ENCODE measurements around the gene SERPINE1. TPM values are rescaled to one million over a fixed set of nuclear protein-coding genes. Genes with fewer than 3 reads are reported as not detected.

SERPINE1 gene
- total RNA-seq, 4 donors from 2014 or later: 1.1 to 4.8 (median 3.1) TPM

DNA sequence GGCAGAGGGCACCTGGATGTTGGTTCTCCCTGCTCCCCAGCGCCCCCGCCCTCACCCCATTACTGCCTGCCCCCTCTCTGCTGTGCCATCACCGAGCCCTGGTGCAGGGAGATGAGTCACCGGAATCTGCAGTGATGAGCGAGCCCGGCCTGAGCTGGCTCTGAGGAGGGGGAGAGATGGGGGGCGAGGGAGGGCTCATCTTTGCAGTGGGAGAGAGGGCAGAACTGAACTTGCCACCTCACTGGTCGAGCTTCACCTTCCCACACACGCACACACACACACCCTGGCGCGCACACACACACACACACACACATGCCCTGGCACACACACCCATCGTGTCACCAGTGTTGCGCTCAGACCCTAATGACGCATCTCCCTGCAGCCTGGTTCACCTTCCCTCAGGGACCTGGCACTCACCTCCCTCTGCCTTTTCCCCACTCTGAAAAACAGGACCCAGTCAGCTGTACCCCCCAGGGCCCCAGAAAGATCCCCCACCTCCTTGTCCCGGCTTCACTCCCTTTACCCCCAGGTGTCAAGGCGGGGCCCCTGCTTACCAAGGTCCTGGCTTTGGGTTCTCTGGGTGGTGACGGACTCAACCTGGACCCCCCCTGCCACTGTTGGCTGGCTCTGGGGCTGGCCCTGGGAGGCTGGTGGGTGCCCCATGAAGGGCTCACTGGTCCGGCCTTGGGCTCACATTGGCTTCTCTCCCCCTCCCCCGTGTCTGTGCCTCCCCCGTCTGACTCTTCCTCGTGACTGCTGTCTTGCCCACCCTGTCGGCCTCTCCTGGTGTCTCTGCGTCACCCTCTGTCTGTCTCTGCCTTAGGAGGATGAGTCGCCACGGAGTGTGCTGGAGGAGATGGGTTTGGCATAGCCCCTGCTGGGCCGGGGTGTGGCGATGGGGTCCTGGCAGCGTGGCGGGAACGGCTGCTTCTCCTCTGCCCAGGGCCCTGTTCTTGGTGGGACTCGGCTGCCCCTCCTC is 33.1 kb downstream of the SERPINE1 start:
- Histone ChIP-seq H3K4me1 (peaks cover 31 to 45% (median 32%) of the 10 kb centered on the region in 3 donors), H3K4me3 (no peak overlapping the region), H3K27me3 (peaks cover 0 to 51% (median 14%) of the 10 kb centered on the region in 4 donors), H3K9me3 (no peaks in the 10 kb centered on the region), H3K27ac (no peak overlapping the region), H3K36me3 (peaks cover 7 to 52% (median 12%) of the 10 kb centered on the region in 3 donors)
- intact Hi-C loops (cut with DNase I): no loop called here
- no peak for TF ChIP-seq POLR2A (IDR thresholded peaks at IDR 0.05)
- TF ChIP-seq, protein P1, sequence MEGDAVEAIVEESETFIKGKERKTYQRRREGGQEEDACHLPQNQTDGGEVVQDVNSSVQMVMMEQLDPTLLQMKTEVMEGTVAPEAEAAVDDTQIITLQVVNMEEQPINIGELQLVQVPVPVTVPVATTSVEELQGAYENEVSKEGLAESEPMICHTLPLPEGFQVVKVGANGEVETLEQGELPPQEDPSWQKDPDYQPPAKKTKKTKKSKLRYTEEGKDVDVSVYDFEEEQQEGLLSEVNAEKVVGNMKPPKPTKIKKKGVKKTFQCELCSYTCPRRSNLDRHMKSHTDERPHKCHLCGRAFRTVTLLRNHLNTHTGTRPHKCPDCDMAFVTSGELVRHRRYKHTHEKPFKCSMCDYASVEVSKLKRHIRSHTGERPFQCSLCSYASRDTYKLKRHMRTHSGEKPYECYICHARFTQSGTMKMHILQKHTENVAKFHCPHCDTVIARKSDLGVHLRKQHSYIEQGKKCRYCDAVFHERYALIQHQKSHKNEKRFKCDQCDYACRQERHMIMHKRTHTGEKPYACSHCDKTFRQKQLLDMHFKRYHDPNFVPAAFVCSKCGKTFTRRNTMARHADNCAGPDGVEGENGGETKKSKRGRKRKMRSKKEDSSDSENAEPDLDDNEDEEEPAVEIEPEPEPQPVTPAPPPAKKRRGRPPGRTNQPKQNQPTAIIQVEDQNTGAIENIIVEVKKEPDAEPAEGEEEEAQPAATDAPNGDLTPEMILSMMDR (IDR thresholded peaks at IDR 0.05): no peak
- WGBS, 2 donors: 55 to 71% methylated on average over 12 to 19 of the region's 31 CpGs
- no peak for DNase-seq

DNA sequence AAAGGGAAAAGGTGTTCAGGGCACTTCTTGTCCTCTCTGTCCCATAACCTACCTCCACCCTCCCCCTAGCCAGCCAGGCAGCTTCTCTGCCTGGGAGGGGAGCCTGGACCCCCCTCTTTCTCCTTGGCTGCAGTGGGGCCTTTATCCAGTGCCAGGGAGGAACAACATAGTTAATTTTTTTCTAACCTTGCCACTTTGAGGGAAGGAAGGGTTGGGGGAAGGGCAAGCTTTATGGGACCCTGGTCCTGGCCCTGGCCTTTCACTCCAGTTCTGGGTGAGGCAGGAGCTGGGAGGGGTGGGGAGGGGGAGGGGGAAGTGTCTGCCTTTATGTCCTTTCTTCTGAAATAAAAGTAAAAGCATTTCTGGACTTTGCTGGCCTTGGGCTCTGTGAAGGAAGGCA is 34.0 kb downstream of the SERPINE1 start:
- Histone ChIP-seq H3K27me3 (peaks cover 3 to 61% (median 18%) of the 10 kb centered on the region in 4 donors), H3K27ac (no peak overlapping the region), H3K4me1 (peaks cover 33 to 45% (median 35%) of the 10 kb centered on the region in 3 donors), H3K36me3 (peaks cover 7 to 52% (median 12%) of the 10 kb centered on the region in 3 donors), H3K9me3 (no peaks in the 10 kb centered on the region), H3K4me3 (no peak overlapping the region)
- no peak for DNase-seq
- intact Hi-C loops (cut with DNase I): no loop called here
- TF ChIP-seq, protein P1 (IDR thresholded peaks at IDR 0.05): no peak
- no peak for TF ChIP-seq POLR2A (IDR thresholded peaks at IDR 0.05)

DNA sequence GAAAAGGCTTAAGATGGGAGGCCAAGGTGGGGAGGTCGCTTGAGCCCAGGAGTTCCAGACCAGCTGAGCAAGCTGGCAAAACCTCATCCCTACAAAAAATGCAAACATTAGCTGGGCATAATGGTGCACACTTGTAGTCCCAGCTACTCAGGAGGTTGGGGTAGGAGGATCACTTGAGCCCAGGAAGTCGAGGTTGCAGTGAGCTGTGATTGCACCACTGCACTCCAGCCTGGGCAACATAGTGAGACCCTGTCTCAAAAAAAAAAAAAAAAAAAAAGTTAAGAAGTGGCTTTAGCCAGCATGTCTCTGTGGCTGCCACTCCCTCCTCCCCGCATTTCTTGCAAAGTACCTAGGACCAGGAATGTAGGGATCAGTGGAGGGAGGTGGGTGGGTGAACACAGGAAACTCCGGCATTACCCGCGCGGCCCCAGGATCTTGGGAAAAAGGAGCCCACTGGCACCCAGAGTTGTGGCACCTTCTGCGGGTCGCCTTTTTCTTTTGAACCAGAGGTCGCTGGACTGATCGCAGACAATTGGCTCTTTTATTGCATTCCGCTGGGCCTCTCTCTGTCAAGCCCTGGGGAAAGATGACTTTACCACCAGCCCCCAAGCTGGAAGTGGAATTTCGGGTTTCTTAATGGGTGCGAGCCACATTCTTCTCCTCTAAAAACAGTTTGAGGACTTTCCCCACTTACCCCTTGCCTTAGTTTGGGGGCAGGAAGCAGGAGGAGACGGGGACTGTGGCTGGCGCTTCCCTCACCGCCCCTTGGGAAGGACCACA is 35.0 kb downstream of the SERPINE1 start:
- Histone ChIP-seq H3K36me3 (peaks cover 7 to 51% (median 12%) of the 10 kb centered on the region in 3 donors), H3K4me3 (no peak overlapping the region), H3K27ac (no peak overlapping the region), H3K4me1 (peaks cover 33 to 45% (median 36%) of the 10 kb centered on the region in 3 donors), H3K9me3 (no peaks in the 10 kb centered on the region), H3K27me3 (peaks cover 5 to 70% (median 27%) of the 10 kb centered on the region in 4 donors)
- intact Hi-C loops (cut with DNase I): no loop called here
- TF ChIP-seq, protein P1 (IDR thresholded peaks at IDR 0.05): no peak
- TF ChIP-seq POLR2A (IDR thresholded peaks at IDR 0.05): no peak
- WGBS, 2 donors: 80 to 81% methylated on average over 16 to 17 of the region's 17 CpGs
- no peak for DNase-seq

DNA sequence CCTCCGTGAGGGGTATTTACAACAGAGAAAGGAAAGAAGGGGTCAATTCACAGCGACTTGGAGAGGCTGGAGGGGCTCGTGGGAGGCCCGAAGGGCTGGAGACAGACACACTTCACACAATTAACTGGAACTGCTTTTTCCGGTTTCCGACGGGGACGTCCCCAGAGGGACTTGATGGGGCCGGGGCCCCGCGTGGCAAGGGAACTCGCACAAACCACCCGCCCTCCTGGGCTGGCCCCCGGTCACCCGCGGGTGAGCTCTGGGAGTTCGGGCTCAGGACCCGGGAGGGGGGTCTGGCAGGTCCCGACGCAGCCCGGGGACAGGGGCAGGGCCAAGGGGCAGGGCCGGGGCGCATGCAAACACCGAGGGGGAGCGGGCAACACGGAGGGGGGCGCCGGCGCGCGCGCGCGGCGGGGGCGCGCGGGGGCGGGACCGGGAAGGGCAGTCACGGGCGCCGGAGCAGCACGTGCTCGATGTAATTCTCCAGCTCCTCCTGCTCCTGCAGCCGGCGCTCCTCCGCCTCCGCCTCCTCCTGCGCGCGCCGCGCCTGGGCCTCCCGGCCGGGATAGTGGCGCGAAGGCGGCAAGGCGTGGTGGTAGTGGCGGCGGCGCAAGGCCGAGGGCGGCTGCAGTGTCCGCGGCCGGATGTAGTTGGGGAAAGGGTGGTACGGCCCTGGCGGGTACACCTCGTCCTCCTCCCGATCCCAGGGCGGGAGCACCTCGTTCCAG is 35.8 kb downstream of the SERPINE1 start:
- H3K27me3 ChIP-seq: peaks cover 5 to 79% (median 32%) of the 10 kb centered on the region in 4 donors
- H3K9me3 ChIP-seq: no peaks in the 10 kb centered on the region
- no peak for DNase-seq
- intact Hi-C loops (cut with DNase I): no loop called here
- H3K4me3 ChIP-seq: peak overlapping the region; percentile 18 to 60 (median 38)
- peak overlapping the region in 1 of 4 donors; percentile 6 for H3K27ac ChIP-seq
- TF ChIP-seq POLR2A (IDR thresholded peaks at IDR 0.05): no peak
- TF ChIP-seq, protein P1 (IDR thresholded peaks at IDR 0.05): no peak
- peaks cover 33 to 45% (median 36%) of the 10 kb centered on the region in 3 donors for H3K4me1 ChIP-seq
- H3K36me3 ChIP-seq: peaks cover 7 to 43% (median 7%) of the 10 kb centered on the region in 3 donors
- 7% methylated on average over 7 to 17 of the region's 74 CpGs for WGBS, 2 donors

Data from esophagus squamous epithelium (tissue), 5 donors.